ENCODE results near the gene PRICKLE4. TPM values are rescaled to one million over a fixed set of nuclear protein-coding genes. Genes with fewer than 3 reads are reported as not detected.

The PRICKLE4 gene
- total RNA-seq, 1 experiment from 2014 or later, result 0.70 TPM

DNA sequence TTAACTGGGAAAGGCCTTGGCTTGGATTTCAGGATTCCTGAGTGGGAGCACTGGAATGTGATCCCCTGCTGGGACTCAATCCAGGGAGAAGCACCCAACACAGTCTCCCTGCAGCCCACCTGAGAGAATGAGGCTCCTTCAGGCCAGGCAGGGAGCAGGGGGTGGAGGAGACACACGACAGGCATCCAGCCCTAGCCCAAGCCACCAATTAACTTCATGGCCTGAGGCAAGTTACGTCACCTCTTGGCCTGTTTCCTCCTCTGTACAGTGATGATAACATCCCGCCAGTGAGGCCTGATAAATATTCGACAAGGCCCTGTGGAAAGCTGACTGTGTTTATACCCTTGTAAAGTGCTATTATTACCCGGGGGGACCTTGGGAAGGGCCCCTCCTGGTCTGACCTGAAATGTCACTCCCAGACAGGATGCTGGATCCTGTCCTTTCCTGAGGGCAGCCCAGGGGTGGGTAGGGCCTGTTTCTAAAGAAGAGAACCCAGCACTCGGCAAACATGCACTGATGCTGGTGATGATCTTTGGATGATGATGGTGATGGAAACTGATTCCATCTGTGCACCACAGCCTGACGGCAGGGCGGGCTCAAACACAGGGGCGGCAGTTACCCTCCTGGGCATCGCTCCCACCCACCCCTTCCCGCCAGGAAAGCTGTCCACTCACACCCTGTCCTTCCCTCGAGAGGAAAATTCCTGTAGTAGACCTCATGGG lies 13.3 kb upstream of the PRICKLE4 start:
- no peak overlapping the region for H3K23ac ChIP-seq (ENCODE audit: insufficient read length, low read depth, low read length)
- no peak for DNase-seq
- no peak overlapping the region for H4K8ac ChIP-seq (replicated peaks; ENCODE audit: insufficient read length, low read depth, low read length)
- Mint-ChIP-seq H3K36me3 (ENCODE audit: insufficient read depth in 1 of 3, low read depth in 3 of 3) (peaks cover 3 to 17% (median 17%) of the 10 kb centered on the region in 3 experiments; a peak in 6 of 7 replicates), H3K4me1 (peaks cover 5 to 19% of the 10 kb centered on the region in 2 experiments; a peak in 3 of 4 replicates), H3K27me3 (ENCODE audit: low read depth) (peaks cover 5% of the 10 kb centered on the region; the same call in 1 of the 2 replicates), H3K4me3 (no peak overlapping the region), H3K9me3 (no peaks in the 10 kb centered on the region; a peak in 1 of 5 replicates), H3K27ac (peak overlapping the region in 1 of 3 experiments; percentile 37; a peak in 2 of 7 replicates)
- no peak overlapping the region for H3K18ac ChIP-seq (ENCODE audit: insufficient read length, low read depth, low read length)
- no peak overlapping the region for H3K27ac ChIP-seq (ENCODE audit: insufficient read length, low read depth, low read length)
- H3K56ac ChIP-seq (ENCODE audit: insufficient read length, low read depth, low read length), result no peak overlapping the region
- H3K14ac ChIP-seq (ENCODE audit: insufficient read depth, low read length), result no peak overlapping the region
- no peak overlapping the region for H3K9ac ChIP-seq (ENCODE audit: extremely low read depth, insufficient read length, low read length)
- H2AK5ac ChIP-seq (ENCODE audit: insufficient read length, low read length), result no peak overlapping the region
- H3K4me2 ChIP-seq (ENCODE audit: insufficient read depth, insufficient read length, low read length), result no peak overlapping the region
- H3K27me3 ChIP-seq (ENCODE audit: insufficient read depth, low read length), result no peaks in the 10 kb centered on the region
- H3K79me2 ChIP-seq (ENCODE audit: insufficient read depth, low read length), result no peaks in the 10 kb centered on the region
- H3K79me1 ChIP-seq (ENCODE audit: insufficient read depth, low read depth, low read length, poor library complexity, severe bottlenecking), result no peaks in the 10 kb centered on the region
- H2BK15ac ChIP-seq (ENCODE audit: low read depth, low read length), result no peak overlapping the region
- no peaks in the 10 kb centered on the region for H3K23me2 ChIP-seq (ENCODE audit: insufficient read length, low read depth, low read length, poor library complexity, severe bottlenecking)
- WGBS (ENCODE audit: extremely low coverage, insufficient read length, low lambda C conversion rate), result no CpG with 5 or more reads among the region's 12 CpGs
- no peak overlapping the region for H2BK120ac ChIP-seq (ENCODE audit: low read depth, low read length, poor library complexity, severe bottlenecking)
- H3K4ac ChIP-seq (ENCODE audit: low read depth, low read length), result no peak overlapping the region
- H2AFZ ChIP-seq (ENCODE audit: low read length), result no peak overlapping the region
- no peak overlapping the region for H2BK12ac ChIP-seq (ENCODE audit: insufficient read length, low read depth, low read length)
- H4K20me1 ChIP-seq (ENCODE audit: control insufficient read depth, insufficient read depth, insufficient read length), result no peaks in the 10 kb centered on the region
- no peak overlapping the region for H4K91ac ChIP-seq (ENCODE audit: insufficient read length, low read depth, low read length)
- no peak overlapping the region for H2BK20ac ChIP-seq (ENCODE audit: low read depth, low read length, poor library complexity, severe bottlenecking)
- H4K5ac ChIP-seq (ENCODE audit: insufficient read length, low read depth, low read length), result no peak overlapping the region
- no peak overlapping the region for H2BK5ac ChIP-seq (ENCODE audit: insufficient read length, low read length)
- no peaks in the 10 kb centered on the region for H3K9me3 ChIP-seq (ENCODE audit: control insufficient read depth, low read depth, low read length)
- no peaks in the 10 kb centered on the region for H3K4me1 ChIP-seq (ENCODE audit: insufficient read depth, low read length)
- no peak overlapping the region for H3T11ph ChIP-seq (ENCODE audit: low read length)
- TF ChIP-seq, protein P1, sequence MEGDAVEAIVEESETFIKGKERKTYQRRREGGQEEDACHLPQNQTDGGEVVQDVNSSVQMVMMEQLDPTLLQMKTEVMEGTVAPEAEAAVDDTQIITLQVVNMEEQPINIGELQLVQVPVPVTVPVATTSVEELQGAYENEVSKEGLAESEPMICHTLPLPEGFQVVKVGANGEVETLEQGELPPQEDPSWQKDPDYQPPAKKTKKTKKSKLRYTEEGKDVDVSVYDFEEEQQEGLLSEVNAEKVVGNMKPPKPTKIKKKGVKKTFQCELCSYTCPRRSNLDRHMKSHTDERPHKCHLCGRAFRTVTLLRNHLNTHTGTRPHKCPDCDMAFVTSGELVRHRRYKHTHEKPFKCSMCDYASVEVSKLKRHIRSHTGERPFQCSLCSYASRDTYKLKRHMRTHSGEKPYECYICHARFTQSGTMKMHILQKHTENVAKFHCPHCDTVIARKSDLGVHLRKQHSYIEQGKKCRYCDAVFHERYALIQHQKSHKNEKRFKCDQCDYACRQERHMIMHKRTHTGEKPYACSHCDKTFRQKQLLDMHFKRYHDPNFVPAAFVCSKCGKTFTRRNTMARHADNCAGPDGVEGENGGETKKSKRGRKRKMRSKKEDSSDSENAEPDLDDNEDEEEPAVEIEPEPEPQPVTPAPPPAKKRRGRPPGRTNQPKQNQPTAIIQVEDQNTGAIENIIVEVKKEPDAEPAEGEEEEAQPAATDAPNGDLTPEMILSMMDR (conservative IDR thresholded peaks at IDR 0.05), result no peak
